Measurements from ENCODE around the gene CEACAM16.
"Not testable (repeated sequence)": the region's sequence is repeated elsewhere in the genome, so short reads cannot be mapped to it uniquely, and the experiment has no call there.

The CEACAM16 gene

DNA sequence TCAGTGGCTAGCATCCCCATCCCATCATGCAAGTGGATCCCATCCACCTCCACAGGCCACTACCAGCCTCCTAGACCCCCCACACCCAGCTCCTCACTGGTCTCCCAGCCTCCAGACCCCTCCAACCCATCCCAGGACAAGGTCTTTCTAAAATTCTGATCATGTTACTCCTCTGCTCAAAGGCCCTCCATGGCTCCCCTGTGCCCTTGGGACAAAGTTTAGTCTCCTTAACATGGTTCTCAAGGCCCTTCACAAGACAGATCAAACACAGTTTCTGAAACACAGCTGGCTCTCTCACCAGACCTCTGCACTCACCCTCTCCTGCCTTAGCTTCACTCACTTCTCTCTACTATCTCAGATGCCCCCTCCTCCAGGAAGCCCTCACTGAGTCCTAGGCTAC lies 18.4 kb upstream of the CEACAM16 start:
- H3K4me3 ChIP-seq (ENCODE audit: low read depth, low read length): no peak overlapping the region
- TF ChIP-seq CTCF (IDR thresholded peaks at IDR 0.05; ENCODE audit: low read depth, low read length, missing control alignments): no peak
- DNase-seq (ENCODE audit: low read depth): no peak

- TF ChIP-seq CTCF (IDR thresholded peaks at IDR 0.05; ENCODE audit: low read depth, low read length, missing control alignments): no peak
- H3K4me3 ChIP-seq (ENCODE audit: low read depth, low read length): no peak overlapping the region
- no peak for DNase-seq (ENCODE audit: low read depth)
Observed at GRCh38 chr19:44681992-44682790, 16.8 kb upstream of the CEACAM16 start.

GRCh38 chr19:44682807-44683206 lies 16.1 kb upstream of the CEACAM16 start:
- DNase-seq (ENCODE audit: low read depth): no peak
- no peak overlapping the region for H3K4me3 ChIP-seq (ENCODE audit: low read depth, low read length)
- TF ChIP-seq CTCF (IDR thresholded peaks at IDR 0.05; ENCODE audit: low read depth, low read length, missing control alignments): no peak

GRCh38 chr19:44683434-44684210 lies 15.3 kb upstream of the CEACAM16 start:
- no peak for DNase-seq (ENCODE audit: low read depth)
- TF ChIP-seq CTCF (IDR thresholded peaks at IDR 0.05; ENCODE audit: low read depth, low read length, missing control alignments): no peak
- H3K4me3 ChIP-seq (ENCODE audit: low read depth, low read length): no peak overlapping the region

DNA sequence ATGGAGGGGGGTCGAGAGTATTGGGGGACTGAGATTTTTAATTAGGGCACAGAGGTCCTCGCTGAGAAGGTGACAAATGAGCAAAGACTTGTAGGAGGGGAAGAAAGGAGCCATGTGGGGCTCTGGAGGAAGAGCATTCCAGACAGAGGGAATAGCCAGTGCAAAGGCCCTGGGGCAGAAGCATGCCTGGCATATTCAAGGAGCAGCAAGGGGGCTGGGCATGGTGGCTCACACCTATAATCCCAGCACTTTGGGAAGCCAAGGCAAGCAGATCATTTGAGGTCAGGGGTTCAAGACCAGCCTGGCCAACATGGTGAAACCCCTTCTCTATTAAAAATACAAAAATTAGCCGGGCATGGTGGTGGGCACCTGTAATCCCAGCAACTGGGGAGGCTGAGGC lies 14.6 kb upstream of the CEACAM16 start:
- not testable (repeated sequence) for DNase-seq (ENCODE audit: low read depth); H3K4me3 ChIP-seq (ENCODE audit: low read depth, low read length)

DNA sequence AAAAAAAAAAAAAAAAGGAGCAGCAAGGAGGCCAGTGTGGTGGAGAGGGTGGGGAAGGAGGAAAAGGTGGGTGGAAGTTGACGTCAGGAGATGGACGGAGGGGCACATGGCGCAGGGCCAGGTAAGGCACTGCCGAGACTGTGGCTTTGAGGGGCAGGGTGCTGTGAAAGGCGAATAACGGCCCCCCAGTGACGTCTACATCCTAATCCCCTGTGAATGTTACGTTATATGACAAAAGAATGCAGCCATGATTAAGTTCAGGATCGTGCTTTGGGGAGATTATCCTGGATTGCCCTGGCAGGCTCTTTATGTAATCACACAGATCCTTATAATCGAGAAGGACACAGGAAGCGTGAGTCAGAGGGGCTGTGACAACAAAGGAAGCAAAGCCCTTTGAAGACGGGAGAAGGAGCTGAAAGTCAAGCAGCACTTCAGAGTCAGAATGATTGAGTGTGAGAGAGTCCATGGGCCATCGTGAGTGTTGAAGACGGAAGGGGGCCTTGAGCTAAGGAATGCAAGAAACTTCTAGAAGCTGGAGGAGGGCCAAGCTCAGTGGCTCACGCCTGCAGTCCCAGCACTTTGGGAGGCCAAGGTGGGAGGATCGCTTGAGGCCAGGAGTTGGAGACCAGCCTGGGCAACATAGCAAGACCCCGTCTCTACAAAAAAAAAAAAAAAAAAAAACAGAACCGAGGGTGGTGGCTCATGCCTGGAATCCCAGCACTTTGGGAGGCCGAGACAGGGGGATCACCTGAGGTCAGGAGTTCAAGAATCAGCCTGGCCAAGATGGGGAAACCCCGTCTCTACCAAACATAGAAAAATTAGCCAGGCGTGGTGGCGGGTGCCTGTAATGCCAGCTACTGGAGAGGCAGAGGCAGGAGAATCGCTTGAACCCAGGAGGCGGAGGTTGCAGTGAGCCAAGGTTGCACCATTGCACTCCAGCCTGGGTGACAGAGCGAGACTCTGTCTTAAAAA lies 13.8 kb upstream of the CEACAM16 start:
- H3K4me3 ChIP-seq (ENCODE audit: low read depth, low read length): no peak overlapping the region
- DNase-seq (ENCODE audit: low read depth): no peak
- TF ChIP-seq CTCF (IDR thresholded peaks at IDR 0.05; ENCODE audit: low read depth, low read length, missing control alignments): no peak

- no peak overlapping the region for H3K4me3 ChIP-seq (ENCODE audit: low read depth, low read length)
- no peak for TF ChIP-seq CTCF (IDR thresholded peaks at IDR 0.05; ENCODE audit: low read depth, low read length, missing control alignments)
- DNase-seq (ENCODE audit: low read depth): no peak
Observed at GRCh38 chr19:44685877-44686276, 13.1 kb upstream of the CEACAM16 start.

All from GM12864 (cell line).